GM19395 (cell line): ENCODE measurements around the gene HBP1.
"Not testable (repeated sequence)": the region's sequence is repeated elsewhere in the genome, so short reads cannot be mapped to it uniquely, and the experiment has no call there.

Experiments used
- ATAC-seq: cut with Tn5 transposase; IDR thresholded peaks from one replicate; pipeline ENCODE4 v1.9.1; 2021; ENCODE audit warnings: mild to moderate bottlenecking, moderate library complexity; ENCODE audit not compliant: unreplicated experiment

The HBP1 gene

GRCh38 chr7:107220356-107220755 is 51.6 kb downstream of the HBP1 start:
- ATAC-seq, result no peak

- ATAC-seq, result not testable (repeated sequence)
Measured at GRCh38 chr7:107220806-107221205, 52.0 kb downstream of the HBP1 start.

- ATAC-seq, result no peak
Measured at GRCh38 chr7:107224374-107225223, 55.8 kb downstream of the HBP1 start.

- no peak for ATAC-seq
Measured at GRCh38 chr7:107228291-107228690, 59.5 kb downstream of the HBP1 start.

GRCh38 chr7:107230334-107230733 is 61.5 kb downstream of the HBP1 start:
- ATAC-seq, result no peak

GRCh38 chr7:107232568-107233090 is 63.8 kb downstream of the HBP1 start:
- ATAC-seq, result no peak

DNA sequence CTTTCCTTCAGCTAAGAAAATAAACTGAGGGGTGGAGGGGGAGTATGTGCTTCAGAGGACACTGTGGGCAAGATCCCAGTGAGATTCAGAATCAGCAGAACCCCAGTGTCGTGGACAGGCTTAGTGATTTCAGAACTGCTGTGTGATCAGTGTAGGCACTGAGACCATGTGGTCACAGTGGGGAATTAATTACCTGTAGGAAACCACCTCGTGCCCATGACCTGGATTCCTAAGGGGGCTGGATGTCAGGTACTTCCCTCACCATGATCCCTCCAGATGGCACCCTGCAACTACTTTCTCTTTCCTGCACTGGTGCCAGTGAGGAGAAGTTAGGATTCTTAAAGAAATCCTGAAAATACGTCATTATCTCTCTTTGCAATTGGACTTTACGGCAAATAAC is 64.4 kb downstream of the HBP1 start:
- ATAC-seq, result no peak

- ATAC-seq, result no peak
Measured at GRCh38 chr7:107233981-107234380, 65.2 kb downstream of the HBP1 start.

GRCh38 chr7:107234436-107234835 is 65.6 kb downstream of the HBP1 start:
- no peak for ATAC-seq

DNA sequence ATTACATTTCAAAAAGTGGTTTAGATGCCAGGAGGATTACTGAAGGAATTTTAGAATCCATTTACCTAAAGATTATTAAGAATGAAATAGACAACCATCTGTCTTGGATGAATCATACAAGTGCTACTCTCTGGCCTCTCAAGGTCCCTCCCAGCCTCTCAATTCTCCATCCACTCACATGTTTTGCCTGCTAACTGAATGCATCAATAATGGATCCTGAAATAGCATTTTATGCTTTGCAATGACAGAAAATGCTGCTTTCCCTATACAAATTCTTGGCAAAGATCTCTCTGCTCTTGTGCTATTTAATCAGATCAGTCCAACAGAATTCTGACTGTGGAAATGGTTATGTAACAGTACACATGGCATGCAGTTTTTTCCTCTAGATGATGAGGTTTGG is 68.1 kb downstream of the HBP1 start:
- no peak for ATAC-seq

DNA sequence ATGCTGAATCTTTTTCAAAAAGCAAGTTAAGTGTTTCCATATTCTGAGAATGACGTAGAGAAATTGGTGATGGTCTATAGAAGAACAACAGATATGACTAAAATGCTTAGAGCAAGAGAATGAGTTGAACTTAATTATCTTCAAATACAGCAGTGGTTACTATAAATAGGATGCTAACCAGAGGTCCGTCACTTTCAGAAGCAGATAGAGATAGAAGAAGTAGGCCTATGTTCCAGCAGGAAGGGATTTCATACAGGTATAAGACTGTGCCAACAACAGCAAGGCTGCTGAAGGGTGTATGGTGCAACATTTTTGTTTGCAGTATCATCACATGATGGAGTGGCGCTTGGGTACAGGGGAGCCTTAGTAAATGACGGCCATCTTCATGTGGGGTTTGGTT is 68.6 kb downstream of the HBP1 start:
- ATAC-seq, result no peak

GRCh38 chr7:107242267-107242666 is 73.5 kb downstream of the HBP1 start:
- ATAC-seq, result no peak

GRCh38 chr7:107244613-107245012 is 75.8 kb downstream of the HBP1 start:
- no peak for ATAC-seq

- ATAC-seq, result not testable (repeated sequence)
Measured at GRCh38 chr7:107246836-107247235, 78.0 kb downstream of the HBP1 start.

DNA sequence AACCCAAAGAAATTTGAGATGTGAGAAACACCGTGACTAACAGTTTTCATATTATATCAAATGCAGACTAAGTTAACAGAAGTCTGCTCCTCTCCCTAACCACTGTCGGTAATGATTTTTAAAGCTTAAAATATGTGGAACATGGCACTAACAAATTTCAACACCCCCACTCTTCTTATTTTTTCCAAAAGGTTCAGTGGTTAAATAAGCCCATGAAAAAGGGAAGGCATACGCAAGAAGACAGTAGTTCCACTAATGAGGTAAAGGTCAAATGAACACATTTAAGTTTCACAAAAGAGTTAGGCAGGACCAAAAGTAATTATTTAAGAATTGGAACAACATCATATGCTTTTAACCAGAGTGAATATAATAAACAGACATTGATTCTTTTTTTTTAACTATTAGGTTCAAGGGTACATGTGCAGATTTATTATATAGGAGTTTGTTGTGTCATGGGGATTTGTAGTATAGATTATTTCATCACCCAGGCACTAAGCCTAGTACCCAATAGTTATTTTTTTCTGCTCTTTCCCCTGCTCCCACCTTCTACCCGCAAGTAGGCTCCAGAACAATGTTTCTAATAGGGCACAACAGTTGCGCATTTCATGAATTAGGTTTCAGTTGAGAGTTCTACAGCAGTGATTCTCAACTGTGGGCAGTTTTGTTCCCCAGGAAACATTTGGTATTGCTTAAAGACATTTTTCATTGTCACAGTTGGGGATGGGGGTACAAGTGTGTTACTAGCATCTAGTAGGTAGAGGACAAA is 79.9 kb downstream of the HBP1 start:
- ATAC-seq, result no peak

DNA sequence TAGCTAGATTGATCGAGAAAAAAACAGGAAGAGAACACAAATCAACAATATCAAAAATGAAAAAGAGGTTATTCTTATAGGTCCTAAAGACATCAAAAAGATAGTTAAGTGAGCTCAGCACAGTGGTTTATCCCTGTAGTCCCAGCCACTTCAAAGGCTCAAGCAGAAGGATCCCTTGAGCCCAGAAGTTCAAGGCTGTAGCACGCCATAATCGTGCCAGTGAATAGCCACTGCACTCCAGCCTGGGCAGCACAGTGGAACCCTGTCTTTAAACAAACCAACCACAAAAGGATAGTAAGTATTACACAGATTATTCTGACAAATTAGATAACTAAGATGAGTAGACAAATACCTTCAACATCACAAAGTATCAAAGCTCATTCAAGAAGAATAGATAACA is 83.2 kb downstream of the HBP1 start:
- no peak for ATAC-seq
